OCI-LY7 (cell line): ENCODE data around the gene OR2B2.

Experiments used
- CTCF ChIP-seq: fragments of 200-600 bp; sonication (generic); conservative IDR thresholded peaks from 2 replicates; pipeline ENCODE4 v1.5.1; 2014; ENCODE audit warnings: mild to moderate bottlenecking, antibody characterized with exemption, low read length, moderate library complexity, mixed read lengths
- EZH2phosphoT487 ChIP-seq: fragments of 200-600 bp; sonication (generic); IDR thresholded peaks from 2 replicates; pipeline ENCODE4 v1.6.1; 2018; ENCODE audit warnings: low read depth, borderline replicate concordance, mild to moderate bottlenecking, mixed run types, antibody characterized with exemption, low read length, moderate library complexity, mixed read lengths

- peak; percentile 87 for TF ChIP-seq CTCF
- no peak for TF ChIP-seq EZH2phosphoT487
These were observed 17.1 kb downstream of the OR2B2 start for GRCh38 chr6:27894839-27895762.
